Femur (tissue), 1 donor: ENCODE data around the gene NUDT6.
A peak's percentile ranks its signal among the peaks of the same experiment; 100 is the strongest.

Experiments
- DNase-seq: peaks from one replicate; pipeline ENCODE4 v3.0.0-alpha.2; 2017

NUDT6 gene

GRCh38 chr4:122912810-122913575 lies 9.4 kb downstream of the NUDT6 start:
- no peak for DNase-seq

GRCh38 chr4:122911588-122911987 lies 10.8 kb downstream of the NUDT6 start:
- DNase-seq = no peak

- DNase-seq = no peak
These were observed 12.7 kb downstream of the NUDT6 start for GRCh38 chr4:122909683-122910082.

- no peak for DNase-seq
These were observed 14.2 kb downstream of the NUDT6 start for GRCh38 chr4:122908223-122908622.

GRCh38 chr4:122906859-122907305 lies 15.5 kb downstream of the NUDT6 start:
- DNase-seq = no peak

- no peak for DNase-seq
These were observed 18.6 kb downstream of the NUDT6 start for GRCh38 chr4:122903766-122904288.

GRCh38 chr4:122901247-122902010 lies 21.0 kb downstream of the NUDT6 start:
- no peak for DNase-seq

- no peak for DNase-seq
These were observed 22.1 kb downstream of the NUDT6 start for GRCh38 chr4:122900314-122900713.

GRCh38 chr4:122899682-122900081 lies 22.7 kb downstream of the NUDT6 start:
- DNase-seq = no peak

GRCh38 chr4:122898370-122899150 lies 23.8 kb downstream of the NUDT6 start:
- peak; percentile 24 for DNase-seq

GRCh38 chr4:122896270-122896669 lies 26.1 kb downstream of the NUDT6 start:
- DNase-seq = no peak

- no peak for DNase-seq
These were observed 26.9 kb downstream of the NUDT6 start for GRCh38 chr4:122895336-122895995.

- no peak for DNase-seq
These were observed 27.6 kb downstream of the NUDT6 start for GRCh38 chr4:122894827-122895226.

- no peak for DNase-seq
These were observed 32.1 kb downstream of the NUDT6 start for GRCh38 chr4:122890147-122890795.

- DNase-seq = no peak
These were observed 32.7 kb downstream of the NUDT6 start for GRCh38 chr4:122889726-122890125.

- no peak for DNase-seq
These were observed 37.9 kb downstream of the NUDT6 start for GRCh38 chr4:122884499-122884898.

GRCh38 chr4:122882857-122883735 lies 39.3 kb downstream of the NUDT6 start:
- DNase-seq = peak; percentile 38

GRCh38 chr4:122879001-122879400 lies 43.4 kb downstream of the NUDT6 start:
- DNase-seq = no peak

GRCh38 chr4:122876456-122876855 lies 45.9 kb downstream of the NUDT6 start:
- DNase-seq = no peak

GRCh38 chr4:122875949-122876348 lies 46.4 kb downstream of the NUDT6 start:
- DNase-seq = no peak
